GM18507 (cell line): ENCODE results near the gene ITPK1.
A peak's percentile ranks its signal among the peaks of the same experiment; 100 is the strongest.

Experiments used
- DNase-seq: peaks from one replicate; pipeline ENCODE4 v3.0.0; 2011; ENCODE audit warnings: low read depth; ENCODE audit not compliant: insufficient read length; ENCODE audit errors: extremely low spot score
- FAIRE-seq: peaks from 2 replicates; lab custom pipeline; 2011; peaks lifted over from hg19 to GRCh38; lab: Jason Lieb, UNC

Gene ITPK1

GRCh38 chr14:93089521-93090269, 26.0 kb downstream of the ITPK1 start:
- FAIRE-seq, result no peak

GRCh38 chr14:93086441-93087055, 29.2 kb downstream of the ITPK1 start:
- DNase-seq, result no peak
- peak; percentile 93 for FAIRE-seq

More at GRCh38 chr14:93089521-93090269, 26.0 kb downstream of the ITPK1 start:
- no peak for DNase-seq

GRCh38 chr14:93085911-93086310, 29.8 kb downstream of the ITPK1 start:
- FAIRE-seq, result no peak
- DNase-seq, result no peak

GRCh38 chr14:93084866-93085857, 30.6 kb downstream of the ITPK1 start:
- DNase-seq (no peak), FAIRE-seq (no peak)

- DNase-seq (no peak), FAIRE-seq (no peak)
Observed at GRCh38 chr14:93084402-93084801, 31.3 kb downstream of the ITPK1 start.

GRCh38 chr14:93083917-93084316, 31.8 kb downstream of the ITPK1 start:
- FAIRE-seq (no peak), DNase-seq (no peak)

- DNase-seq, result no peak
- no peak for FAIRE-seq
Observed at GRCh38 chr14:93082576-93083001, 33.1 kb downstream of the ITPK1 start.

- DNase-seq (no peak), FAIRE-seq (no peak)
Observed at GRCh38 chr14:93081876-93082570, 33.7 kb downstream of the ITPK1 start.

GRCh38 chr14:93079865-93080403, 35.8 kb downstream of the ITPK1 start:
- DNase-seq (no peak), FAIRE-seq (no peak)

GRCh38 chr14:93079321-93079720, 36.4 kb downstream of the ITPK1 start:
- DNase-seq (no peak), FAIRE-seq (no peak)

- DNase-seq, result no peak
- no peak for FAIRE-seq
Observed at GRCh38 chr14:93078870-93079269, 36.9 kb downstream of the ITPK1 start.

- no peak for DNase-seq
- no peak for FAIRE-seq
Observed at GRCh38 chr14:93076755-93077154, 39.0 kb downstream of the ITPK1 start.

- DNase-seq, result no peak
- no peak for FAIRE-seq
Observed at GRCh38 chr14:93075891-93076290, 39.8 kb downstream of the ITPK1 start.

- DNase-seq, result no peak
- peak; percentile 65 for FAIRE-seq
Observed at GRCh38 chr14:93073910-93074769, 41.6 kb downstream of the ITPK1 start.

GRCh38 chr14:93073358-93073707, 42.4 kb downstream of the ITPK1 start:
- DNase-seq (no peak), FAIRE-seq (peak; percentile 60)

GRCh38 chr14:93072659-93073357, 42.9 kb downstream of the ITPK1 start:
- FAIRE-seq (peak; percentile 81), DNase-seq (no peak)

- no peak for FAIRE-seq
Observed at GRCh38 chr14:93068711-93069110, 47.0 kb downstream of the ITPK1 start.

GRCh38 chr14:93067088-93067487, 48.6 kb downstream of the ITPK1 start:
- FAIRE-seq (no peak), DNase-seq (no peak)

More at GRCh38 chr14:93068711-93069110, 47.0 kb downstream of the ITPK1 start:
- DNase-seq, result no peak
